NCI-H1105 treated with DMSO at 0.1 percent for 48 hours (cell line): Measurements from ENCODE around the gene C16orf78.

Source experiments
- DNase-seq: peaks from one replicate; lab custom pipeline; 2025; lab: John Stamatoyannopoulos, UW

Gene C16orf78

DNA sequence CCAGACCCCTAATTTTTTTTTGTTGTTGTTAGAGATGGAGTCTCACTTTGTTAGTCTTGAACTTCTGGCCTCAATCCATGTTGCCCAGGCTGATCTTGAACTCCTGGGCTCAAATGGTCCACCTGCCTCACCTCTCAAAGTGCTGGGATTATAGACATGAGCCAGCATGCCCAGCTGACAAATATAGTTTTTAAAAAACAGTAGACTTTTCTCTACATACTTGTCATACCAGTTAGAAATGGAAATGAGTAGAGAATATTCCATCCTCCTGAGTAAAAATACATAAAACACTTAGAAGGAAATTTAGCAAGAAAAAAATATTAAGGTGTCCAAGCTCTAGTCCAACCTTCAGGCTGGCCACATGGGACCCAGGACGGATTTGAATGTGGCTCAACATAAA lies 21.4 kb downstream of the C16orf78 start:
- DNase-seq, result no peak

DNA sequence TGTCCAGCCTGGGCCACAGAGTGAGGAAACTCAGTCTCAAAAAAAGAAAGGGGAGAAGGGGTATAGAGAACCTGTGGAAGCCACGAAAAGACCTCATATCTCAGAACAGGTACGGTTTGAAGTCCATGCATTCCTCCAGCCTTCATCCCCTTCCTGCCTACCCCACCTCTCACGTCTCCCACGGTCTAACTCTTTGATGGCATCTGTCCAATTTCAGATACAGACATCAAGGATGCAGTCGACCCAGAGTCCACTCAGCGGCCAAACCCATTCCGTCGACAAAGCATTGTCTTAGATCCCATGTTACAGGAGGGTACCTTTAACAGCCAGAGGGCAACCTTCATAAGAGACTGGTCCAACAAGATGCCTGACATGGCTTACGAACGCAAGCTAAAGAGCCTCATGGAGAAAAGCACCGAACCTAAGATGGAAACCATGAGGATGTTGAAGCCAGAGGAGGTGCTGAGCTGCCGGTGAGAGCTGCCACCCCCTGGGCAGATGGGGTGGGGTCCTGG lies 22.7 kb downstream of the C16orf78 start:
- DNase-seq, result no peak

DNA sequence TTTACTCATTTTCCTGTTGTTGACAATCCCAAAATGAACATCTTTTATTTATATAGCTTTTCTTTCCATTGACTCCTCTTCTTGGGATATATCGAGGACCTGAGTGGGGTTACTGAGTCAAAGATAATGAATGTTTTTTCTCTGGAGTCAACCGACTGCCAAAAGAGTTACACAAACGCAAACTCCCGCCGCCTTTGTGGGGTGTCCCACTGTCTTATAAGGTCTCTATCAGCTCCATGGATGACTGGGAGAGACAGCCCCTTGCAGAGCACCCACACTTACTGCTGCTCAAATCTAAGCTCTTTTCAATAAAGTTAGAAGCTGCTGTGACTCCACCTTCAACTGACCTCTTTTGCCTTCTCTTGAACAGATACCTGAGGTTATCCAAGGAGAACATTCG lies 25.2 kb downstream of the C16orf78 start:
- no peak for DNase-seq

DNA sequence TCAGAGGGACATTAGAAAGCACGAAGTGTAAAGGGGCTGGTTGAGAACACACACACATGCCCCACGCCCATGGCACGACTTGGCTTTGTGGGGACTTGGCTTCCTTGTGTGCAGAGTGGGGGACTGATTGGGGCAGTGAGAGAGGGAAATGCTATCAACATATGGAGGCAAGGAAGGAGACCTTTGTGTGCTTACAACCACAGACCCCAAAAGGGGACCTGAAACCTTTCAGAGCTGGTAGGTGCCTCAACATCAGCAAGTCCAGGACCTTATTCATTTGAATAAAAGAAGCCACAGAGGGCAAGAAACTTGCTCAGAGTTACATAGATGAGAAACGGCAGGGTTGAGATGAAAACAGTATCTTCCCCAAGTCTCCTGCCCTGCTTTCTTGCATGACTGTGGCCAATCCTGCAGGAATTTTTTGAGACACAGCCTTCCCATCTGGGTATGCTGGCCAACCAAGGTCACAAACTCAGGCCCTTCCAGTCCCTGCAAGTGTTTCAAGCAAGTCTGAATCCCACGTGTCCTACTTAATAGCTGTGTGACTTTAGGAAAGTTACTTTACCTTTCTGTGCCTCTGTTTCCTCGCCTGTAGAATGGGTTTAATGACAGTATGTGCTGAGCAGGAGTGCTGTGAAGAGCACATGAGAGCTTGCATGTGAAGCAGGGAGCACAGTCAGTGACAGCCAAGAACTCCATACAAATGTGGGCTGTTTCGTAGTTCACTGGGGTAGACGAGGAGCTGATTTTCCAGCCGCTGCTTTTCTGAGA lies 26.2 kb downstream of the C16orf78 start:
- DNase-seq, result no peak

DNA sequence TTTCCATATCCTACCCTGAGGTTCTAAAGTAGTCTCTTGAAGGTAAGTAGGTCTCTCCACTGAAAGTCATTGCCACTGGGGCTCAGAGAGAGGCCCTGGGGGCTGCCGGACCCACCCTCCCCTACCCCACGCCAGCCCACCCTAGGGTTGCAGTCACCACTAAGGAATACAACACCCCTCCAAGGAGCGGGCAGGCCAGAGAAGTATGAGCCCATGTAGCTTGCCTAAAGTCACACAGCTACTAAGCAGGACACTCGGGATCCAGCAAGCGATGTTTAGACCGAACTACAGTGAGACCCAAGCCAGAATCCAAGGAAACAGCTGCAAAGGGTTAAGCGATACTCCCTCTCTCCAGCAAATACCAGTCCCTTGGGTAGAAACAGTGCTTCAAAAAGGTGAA lies 27.0 kb downstream of the C16orf78 start:
- no peak for DNase-seq

DNA sequence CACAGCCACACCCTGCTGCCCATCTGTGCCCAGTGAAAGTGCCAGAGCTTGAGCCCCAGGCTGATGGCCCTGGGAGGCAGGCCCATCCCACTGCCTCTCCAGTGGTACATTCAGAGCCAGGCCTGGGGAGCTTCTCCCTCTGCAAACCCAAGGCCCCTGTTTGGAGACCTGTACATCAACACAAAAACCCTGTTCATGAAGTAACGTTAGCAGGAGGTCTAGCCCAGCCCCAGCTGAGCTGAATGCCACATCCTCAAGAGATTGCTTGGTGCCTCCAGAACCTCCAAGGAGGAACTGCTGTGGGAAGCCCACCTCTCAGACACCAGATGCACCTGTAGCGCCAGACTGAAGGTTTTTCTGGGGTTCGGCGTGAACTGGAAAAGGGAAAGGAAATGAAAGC lies 31.5 kb downstream of the C16orf78 start:
- no peak for DNase-seq

DNA sequence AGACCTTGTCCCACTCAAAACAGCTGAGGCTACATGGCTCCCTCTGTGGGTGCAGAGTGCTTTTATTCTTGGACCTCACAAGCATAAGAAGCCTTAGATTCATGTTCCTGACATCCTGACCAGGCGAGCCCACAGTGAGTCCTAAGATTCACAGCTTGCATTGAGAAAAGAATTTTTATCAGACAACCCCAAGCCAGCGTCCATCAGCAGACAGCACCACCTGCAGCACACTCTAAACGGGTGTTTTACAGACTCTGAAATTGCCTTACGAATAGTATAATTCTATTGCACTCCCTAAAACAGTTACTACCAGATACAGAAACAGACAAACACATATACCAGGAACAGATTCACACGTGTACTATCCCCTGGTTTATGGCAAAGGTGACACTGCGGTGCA lies 31.9 kb downstream of the C16orf78 start:
- no peak for DNase-seq

DNA sequence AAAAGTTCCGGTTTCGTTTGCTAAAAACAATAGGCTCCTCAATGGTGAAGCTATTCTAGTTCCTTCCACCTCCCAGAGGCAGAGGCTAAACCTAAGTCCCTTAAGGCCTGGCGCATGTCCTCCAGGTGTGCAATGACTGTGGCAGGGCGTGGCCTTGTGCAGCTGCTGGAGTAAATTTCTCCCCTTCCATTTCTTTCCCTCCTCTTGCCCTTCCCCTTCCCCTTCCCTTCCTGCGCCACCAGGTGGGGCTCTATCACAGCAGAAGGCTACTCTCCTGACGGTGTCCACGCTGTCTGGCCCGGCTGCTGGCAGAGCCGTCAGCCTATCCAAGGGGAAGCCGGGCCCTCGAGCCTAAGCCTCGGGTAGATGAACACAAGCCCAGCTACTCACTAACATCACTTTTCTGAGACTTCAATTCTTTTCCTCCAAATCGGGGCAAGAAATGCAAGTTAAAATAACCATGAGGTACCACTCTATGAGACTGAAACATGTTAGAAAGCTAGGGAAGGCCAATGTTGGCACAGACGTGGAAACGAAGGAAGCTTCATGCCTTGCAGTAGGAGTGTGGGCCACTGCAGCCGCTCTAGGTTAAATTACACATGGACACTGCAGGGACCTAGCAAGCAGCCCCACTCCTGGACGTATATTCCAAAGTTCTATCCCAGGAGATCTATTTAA lies 34.4 kb downstream of the C16orf78 start:
- peak; percentile 93 for DNase-seq

DNA sequence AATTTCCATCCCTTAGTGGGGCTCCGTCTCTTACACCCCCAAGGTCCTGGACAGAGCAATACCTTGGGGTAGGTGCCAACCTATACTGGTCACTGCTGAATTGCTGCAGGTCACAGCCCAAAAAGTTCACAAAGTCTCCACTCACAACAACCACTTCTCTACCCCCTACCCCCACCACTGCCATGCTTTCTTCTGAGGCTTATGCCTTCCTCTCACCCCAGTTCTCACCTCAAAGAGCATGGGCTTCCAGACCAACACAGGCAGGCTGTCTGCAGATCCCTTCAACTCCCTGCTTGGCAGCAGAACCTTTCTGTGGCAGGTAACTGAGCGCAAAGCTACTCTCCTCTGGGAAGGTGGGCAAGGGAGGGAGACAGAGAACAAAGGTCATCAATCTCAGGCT lies 35.5 kb downstream of the C16orf78 start:
- DNase-seq, result no peak

DNA sequence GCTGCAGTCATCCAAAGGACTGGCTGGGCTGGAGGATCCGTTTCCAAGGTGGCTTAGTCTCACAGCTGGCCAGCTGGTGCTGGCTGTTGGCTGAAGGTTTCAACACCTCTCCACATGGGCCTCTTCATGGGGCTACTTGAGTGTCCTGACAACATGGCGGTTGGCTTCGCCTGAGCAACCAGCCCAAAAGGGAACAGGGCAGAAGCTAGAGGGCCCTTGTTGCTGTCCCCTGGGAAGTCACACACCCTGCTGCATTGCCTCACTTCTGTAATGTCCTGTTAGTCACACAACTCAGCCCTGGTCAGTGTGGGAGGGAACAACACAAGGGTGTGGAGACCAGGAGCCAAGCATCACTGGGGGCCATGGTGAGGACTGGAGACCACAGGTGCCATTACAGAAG lies 36.6 kb downstream of the C16orf78 start:
- no peak for DNase-seq

DNA sequence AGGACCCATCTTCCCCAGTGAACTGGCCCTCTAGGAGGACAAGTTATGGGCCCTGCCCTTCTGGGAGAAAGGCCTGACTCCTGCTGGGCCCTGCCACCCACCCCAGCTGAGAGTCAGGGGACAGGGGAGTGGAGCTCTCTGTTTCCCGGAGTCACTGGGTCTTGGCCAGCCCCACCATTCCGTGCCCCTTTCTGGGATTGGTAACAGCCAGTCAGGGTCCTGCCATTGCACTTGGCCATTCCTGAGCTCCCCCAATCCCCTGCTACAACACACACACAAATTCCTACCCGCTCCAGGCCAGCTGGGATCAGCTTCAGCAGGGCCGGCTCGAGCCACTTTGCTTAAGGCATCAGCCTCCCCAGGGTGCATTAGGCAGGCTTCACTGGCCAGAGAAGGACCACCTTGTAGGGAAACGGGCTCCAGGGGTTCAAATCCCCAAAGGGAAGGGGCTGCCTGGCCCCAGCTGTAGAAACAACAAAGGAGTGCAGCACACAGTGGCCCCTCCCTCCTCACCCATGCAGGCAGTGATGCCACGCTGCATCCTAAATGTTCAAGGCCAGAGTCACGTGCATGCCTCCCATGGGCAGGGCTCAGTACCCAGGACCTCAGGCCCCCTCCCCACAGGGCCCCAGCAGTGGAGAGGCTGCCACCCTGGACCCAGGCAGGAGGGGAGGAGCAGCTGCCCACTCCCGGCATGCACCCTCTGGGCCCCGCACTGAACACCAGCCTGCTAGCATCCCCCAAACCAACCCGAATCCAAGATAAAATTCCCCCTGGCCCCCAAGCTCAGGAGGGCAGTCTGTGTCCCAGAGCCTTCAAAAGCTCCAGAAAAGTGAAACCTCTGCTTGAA lies 37.7 kb downstream of the C16orf78 start:
- no peak for DNase-seq

DNA sequence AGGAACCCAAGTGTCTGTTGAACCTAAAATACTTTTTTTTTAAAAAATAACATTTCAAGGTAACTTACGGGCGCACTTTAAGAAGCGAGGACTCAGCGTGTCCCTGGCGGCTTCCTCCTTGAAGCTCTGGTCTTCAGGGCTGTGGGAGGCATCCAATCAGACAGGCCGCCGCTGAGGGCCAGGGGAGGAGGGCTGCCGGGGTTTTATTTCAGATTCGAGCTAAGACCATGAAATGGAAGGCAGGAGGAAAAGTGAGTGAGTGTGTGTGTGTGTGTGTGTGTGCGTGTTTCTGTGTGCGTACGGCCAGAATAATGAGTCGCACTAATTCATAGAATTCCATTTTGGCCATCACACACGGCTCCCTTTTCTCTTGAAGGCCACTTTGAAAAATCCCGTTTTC lies 41.1 kb downstream of the C16orf78 start:
- no peak for DNase-seq

DNA sequence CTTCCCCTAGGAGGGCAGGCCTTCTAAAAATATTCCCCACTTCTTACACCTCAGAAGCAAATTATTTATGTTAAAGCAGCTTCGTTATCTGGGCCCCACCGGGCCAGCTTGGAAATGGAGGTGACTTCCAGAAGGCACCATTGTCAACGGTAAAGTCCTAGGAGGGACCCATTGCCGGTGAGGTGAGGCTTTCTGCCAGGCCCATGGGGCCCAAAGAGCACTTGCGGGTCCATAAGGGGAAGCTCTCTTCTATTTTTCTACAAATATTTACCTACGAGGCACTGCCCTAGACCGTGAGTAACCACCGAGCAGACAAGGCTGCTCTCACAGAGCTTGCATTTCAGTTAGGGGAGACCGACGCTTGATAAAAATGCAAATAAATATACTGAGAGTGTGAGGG lies 41.5 kb downstream of the C16orf78 start:
- DNase-seq, result no peak

DNA sequence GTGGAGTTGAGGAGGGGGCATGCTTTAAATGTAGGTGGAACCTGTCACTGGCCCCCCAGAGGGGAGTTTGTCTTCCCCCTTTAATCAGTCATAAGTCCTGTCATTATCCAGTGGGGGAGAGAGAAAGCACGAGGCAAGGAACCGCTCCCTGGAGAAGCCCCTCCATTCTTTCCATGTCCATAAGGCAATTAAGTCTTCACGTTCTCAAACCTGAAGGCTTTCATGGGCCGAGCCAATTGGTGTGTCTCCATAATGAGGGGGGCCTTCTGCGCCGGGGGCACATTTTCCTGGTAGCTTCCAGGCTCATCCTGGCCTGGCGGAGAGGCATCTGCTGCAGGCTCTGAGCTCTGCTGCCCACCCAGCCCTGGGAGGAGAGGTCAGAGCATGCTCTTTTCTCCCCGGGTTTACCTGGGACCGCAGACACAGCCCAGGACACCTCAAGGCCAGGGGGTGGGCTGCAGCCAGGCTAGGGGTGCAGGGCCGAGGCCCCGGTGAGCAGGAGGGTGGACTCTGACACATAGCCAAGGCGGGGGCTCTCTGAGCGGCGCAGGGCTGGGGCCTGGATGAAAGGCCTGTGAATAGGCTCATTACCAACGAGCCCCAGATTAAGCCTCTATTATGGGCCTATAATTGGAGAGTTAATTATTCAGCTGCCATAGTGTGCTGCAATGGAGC lies 42.5 kb downstream of the C16orf78 start:
- no peak for DNase-seq

DNA sequence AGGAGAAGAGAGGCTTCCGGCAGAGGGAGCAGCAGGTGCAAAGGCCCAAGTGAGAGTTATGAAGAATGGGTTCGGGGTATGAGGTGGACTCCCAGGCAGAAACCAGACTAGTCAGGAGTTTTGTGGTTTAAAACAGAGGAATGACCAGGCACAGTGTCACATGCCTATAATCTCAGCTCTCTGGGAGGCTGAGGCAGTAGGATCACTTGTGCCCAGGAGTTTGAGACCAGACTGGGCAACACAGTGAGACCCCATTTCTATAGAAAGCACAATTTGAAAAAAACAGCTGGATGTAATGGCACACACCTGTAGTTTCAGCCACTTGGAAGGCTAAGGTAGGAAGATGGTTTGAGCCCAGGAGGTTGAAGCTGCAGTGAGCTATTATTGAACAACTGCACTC lies 43.8 kb downstream of the C16orf78 start:
- DNase-seq, result no peak

DNA sequence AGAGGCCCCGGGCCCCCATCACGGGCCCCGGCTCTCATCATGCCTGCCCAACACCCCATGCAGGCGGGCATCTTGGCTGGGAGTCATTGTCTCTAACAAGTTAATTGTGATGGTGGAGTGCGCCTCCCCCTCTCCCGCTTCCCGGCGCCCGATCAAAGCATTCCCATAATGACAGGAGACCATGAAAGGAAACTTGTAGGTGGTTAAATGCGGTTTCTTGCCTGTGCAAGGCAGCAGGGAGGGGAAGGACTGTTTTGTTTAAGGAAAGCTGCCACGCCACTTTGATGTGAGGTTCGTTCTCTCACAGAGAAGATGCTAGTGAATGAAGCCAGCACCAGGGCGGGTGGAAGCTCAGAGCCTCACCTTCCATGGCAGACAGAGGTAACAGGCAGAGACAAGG lies 45.4 kb downstream of the C16orf78 start:
- DNase-seq, result no peak

DNA sequence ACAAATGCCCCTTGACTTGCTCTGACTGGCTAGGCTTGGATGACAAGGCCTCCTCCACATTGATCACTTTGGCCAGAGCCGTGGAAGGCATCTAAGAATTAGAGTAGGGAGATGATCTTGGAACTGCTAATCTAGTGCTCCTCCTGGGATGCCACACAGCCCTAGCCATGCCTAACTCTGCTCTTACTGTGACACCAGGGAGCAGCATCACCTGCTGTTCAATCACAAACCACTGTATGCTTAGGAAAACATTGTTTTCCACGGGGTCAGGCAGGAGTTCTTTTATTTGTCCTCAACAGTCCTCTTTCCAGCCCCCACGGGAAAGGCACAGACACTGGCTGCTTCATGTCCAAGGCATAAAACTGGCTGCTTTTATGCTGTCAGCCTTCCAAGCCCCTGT lies 46.3 kb downstream of the C16orf78 start:
- no peak for DNase-seq

DNA sequence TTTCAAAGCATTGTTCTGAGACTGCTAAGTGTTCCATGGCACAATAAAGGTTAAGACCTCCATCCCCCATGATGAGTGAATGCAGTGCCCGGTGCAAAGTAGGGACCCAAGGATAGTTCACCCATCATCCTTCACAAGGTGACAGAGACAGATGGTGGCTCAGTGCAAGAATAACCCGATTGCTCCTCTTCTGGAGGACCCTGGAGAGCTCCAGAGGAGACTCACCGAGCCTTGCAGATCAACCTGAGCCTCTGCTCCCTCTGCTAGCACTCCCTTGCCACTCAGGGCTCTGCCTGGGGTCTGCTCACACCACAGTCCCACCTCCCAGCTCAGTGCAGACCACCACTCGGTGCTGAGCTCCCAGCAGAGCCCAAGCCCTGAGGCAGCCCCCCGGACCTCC lies 49.3 kb downstream of the C16orf78 start:
- DNase-seq, result no peak

DNA sequence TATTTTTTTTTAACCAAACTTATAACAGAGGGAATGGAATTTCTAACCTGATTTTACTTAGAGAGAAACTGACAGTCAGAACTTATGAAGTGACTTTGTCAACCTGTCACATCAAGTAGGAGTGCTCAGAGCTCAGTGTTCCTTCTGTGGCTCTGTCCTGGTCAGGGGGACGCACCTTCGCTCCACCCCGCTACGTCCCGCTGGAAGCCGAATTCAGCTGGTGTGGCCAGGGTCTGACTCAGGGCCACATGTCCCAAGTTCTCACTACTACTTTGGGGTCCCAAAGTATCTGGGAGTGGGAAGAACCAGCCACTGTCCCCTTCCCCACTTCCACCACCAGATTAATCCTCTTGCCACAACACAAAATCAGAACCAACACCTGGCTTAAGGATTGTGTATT lies 51.4 kb downstream of the C16orf78 start:
- DNase-seq, result no peak

DNA sequence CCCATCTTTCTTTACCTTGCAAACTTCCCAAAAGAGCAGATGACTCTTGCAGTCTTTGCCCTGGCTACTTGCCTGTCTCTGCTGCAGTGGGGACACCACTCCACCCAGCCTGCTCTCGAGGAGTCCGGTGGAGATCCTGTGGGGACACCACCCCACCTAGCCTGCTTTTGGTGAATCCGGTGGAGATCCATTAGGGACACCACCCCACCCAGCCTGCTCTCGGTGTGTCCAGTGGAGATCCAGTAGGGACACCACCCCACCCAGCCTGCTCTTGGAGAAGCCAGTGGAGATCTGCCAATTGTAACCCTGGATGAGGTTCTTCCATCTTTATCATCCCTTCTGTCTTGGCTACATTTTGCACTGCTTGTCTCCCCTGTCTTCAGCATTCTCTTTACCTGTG lies 54.2 kb downstream of the C16orf78 start:
- DNase-seq, result no peak

DNA sequence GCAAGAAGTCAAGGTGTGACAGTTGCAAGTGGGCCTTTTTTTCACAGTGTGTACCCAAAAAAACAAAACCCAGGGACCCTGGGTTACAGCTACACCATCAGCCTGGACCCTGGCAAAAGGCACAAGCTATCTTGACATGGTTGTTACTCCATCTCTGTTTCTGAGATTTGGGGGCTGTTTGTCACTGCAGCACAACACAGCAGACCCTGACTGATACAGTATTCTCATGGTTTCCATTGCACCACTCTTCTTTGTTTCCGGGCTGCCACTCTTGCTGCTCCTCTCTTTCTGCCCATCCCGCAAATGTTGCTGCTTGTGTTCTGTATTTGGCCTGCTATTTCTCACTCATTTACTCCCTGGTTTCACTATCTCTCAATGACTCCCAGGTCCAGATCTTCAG lies 55.2 kb downstream of the C16orf78 start:
- DNase-seq, result no peak

DNA sequence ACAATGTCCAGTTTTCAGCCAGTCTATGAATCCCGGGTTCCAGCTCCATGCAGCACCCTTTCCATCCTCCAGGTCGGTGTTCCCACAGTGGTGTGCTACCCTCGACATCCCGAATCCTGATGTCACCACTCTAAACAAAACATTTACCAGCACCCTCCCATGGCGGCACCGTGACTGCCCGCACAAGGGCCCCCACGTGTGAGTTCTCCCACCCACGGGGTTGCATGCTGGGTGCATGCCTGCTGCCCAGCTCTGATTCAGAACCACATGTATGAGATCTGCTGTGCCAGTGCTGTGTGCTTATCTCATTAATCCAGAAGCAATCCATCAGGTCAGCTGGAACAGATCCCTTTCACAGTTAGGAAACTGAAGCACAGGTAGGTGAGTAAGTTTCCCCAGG lies 57.4 kb downstream of the C16orf78 start:
- no peak for DNase-seq
